T1000 (cell line): Measurements from ENCODE around the gene NBPF1.
"Not testable (repeated sequence)": the region's sequence is repeated elsewhere in the genome, so short reads cannot be mapped to it uniquely, and the experiment has no call there.

Experiments
- DNase-seq: peaks from one replicate; lab custom pipeline; 2025; ENCODE audit warnings: mixed read lengths; lab: John Stamatoyannopoulos, UW

NBPF1 gene

GRCh38 chr1:16605532-16606505 lies 7.5 kb downstream of the NBPF1 start:
- no peak for DNase-seq

GRCh38 chr1:16605213-16605525 lies 8.2 kb downstream of the NBPF1 start:
- no peak for DNase-seq

GRCh38 chr1:16604514-16605212 lies 8.7 kb downstream of the NBPF1 start:
- DNase-seq, result not testable (repeated sequence)

- DNase-seq, result not testable (repeated sequence)
Measured at GRCh38 chr1:16603623-16604022, 9.7 kb downstream of the NBPF1 start.

- not testable (repeated sequence) for DNase-seq
Measured at GRCh38 chr1:16602336-16603011, 10.9 kb downstream of the NBPF1 start.

GRCh38 chr1:16600855-16601786 lies 12.2 kb downstream of the NBPF1 start:
- DNase-seq, result not testable (repeated sequence)

- not testable (repeated sequence) for DNase-seq
Measured at GRCh38 chr1:16599326-16599725, 14.0 kb downstream of the NBPF1 start.

- not testable (repeated sequence) for DNase-seq
Measured at GRCh38 chr1:16595216-16595615, 18.1 kb downstream of the NBPF1 start.

GRCh38 chr1:16591845-16592244 lies 21.5 kb downstream of the NBPF1 start:
- DNase-seq, result not testable (repeated sequence)

- DNase-seq, result not testable (repeated sequence)
Measured at GRCh38 chr1:16588081-16588480, 25.3 kb downstream of the NBPF1 start.

GRCh38 chr1:16587639-16588038 lies 25.7 kb downstream of the NBPF1 start:
- not testable (repeated sequence) for DNase-seq

GRCh38 chr1:16565324-16565723 lies 48.0 kb downstream of the NBPF1 start:
- not testable (repeated sequence) for DNase-seq

GRCh38 chr1:16561035-16561434 lies 52.3 kb downstream of the NBPF1 start:
- not testable (repeated sequence) for DNase-seq

- not testable (repeated sequence) for DNase-seq
Measured at GRCh38 chr1:16560498-16560897, 52.9 kb downstream of the NBPF1 start.

GRCh38 chr1:16559688-16560087 lies 53.7 kb downstream of the NBPF1 start:
- not testable (repeated sequence) for DNase-seq

- DNase-seq, result not testable (repeated sequence)
Measured at GRCh38 chr1:16557034-16557433, 56.3 kb downstream of the NBPF1 start.

- not testable (repeated sequence) for DNase-seq
Measured at GRCh38 chr1:16553244-16553643, 60.1 kb downstream of the NBPF1 start.

GRCh38 chr1:16550212-16550918 lies 63.0 kb downstream of the NBPF1 start:
- not testable (repeated sequence) for DNase-seq

GRCh38 chr1:16549545-16549944 lies 63.8 kb downstream of the NBPF1 start:
- DNase-seq, result not testable (repeated sequence)

GRCh38 chr1:16547502-16548241 lies 65.7 kb downstream of the NBPF1 start:
- not testable (repeated sequence) for DNase-seq
